OCI-LY7 (cell line): ENCODE measurements around the gene CCDC124.

ENCODE experiments used
- CTCF ChIP-seq: fragments of 200-600 bp; sonication (generic); conservative IDR thresholded peaks from 2 replicates; pipeline ENCODE4 v1.5.1; 2014; ENCODE audit warnings: mild to moderate bottlenecking, antibody characterized with exemption, low read length, moderate library complexity, mixed read lengths
- EZH2phosphoT487 ChIP-seq: fragments of 200-600 bp; sonication (generic); IDR thresholded peaks from 2 replicates; pipeline ENCODE4 v1.6.1; 2018; ENCODE audit warnings: low read depth, borderline replicate concordance, mild to moderate bottlenecking, mixed run types, antibody characterized with exemption, low read length, moderate library complexity, mixed read lengths

- TF ChIP-seq CTCF (no peak), EZH2phosphoT487 (no peak)
Observed at GRCh38 chr19:17902701-17903100, 30.1 kb upstream of the CCDC124 start.
